ENCODE measurements around the gene IGLON5. TPM values are rescaled to one million over a fixed set of nuclear protein-coding genes. Genes with fewer than 3 reads are reported as not detected.

IGLON5 gene
- polyA plus RNA-seq, 1 donor, result 0.10 TPM

Other genes starting within 250 kb of the IGLON5 start
- not detected for gene KLK13, start 246.6 kb upstream of the IGLON5 start, polyA plus RNA-seq (ENCODE audit: insufficient read length)
- gene KLK14, start 228.8 kb upstream of the IGLON5 start, polyA plus RNA-seq (ENCODE audit: insufficient read length), result 0.34 TPM
- gene CTU1, start 203.2 kb upstream of the IGLON5 start, polyA plus RNA-seq (ENCODE audit: insufficient read length), result 2.4 TPM
- 0.65 TPM for gene SIGLEC9, start 186.7 kb upstream of the IGLON5 start, polyA plus RNA-seq (ENCODE audit: insufficient read length)
- 0.37 TPM for gene SIGLEC7, start 169.3 kb upstream of the IGLON5 start, polyA plus RNA-seq (ENCODE audit: insufficient read length)
- 3.8 TPM for gene CD33, start 86.6 kb upstream of the IGLON5 start, polyA plus RNA-seq (ENCODE audit: insufficient read length)
- gene SIGLECL1, start 60.6 kb upstream of the IGLON5 start, polyA plus RNA-seq (ENCODE audit: insufficient read length), result not detected
- 1.00 TPM for gene VSIG10L, start 30.5 kb downstream of the IGLON5 start, polyA plus RNA-seq (ENCODE audit: insufficient read length)
- gene ETFB, start 54.7 kb downstream of the IGLON5 start, polyA plus RNA-seq (ENCODE audit: insufficient read length), result 40.1 TPM
- gene CLDND2, start 57.4 kb downstream of the IGLON5 start, polyA plus RNA-seq (ENCODE audit: insufficient read length), result 1.1 TPM
- gene NKG7, start 61.0 kb downstream of the IGLON5 start, polyA plus RNA-seq (ENCODE audit: insufficient read length), result 3.0 TPM
- not detected for gene LIM2, start 76.3 kb downstream of the IGLON5 start, polyA plus RNA-seq (ENCODE audit: insufficient read length)
- not detected for gene C19orf84, start 78.9 kb downstream of the IGLON5 start, polyA plus RNA-seq (ENCODE audit: insufficient read length)
- gene SIGLEC10, start 106.0 kb downstream of the IGLON5 start, polyA plus RNA-seq (ENCODE audit: insufficient read length), result 0.92 TPM
- gene SIGLEC8, start 146.8 kb downstream of the IGLON5 start, polyA plus RNA-seq (ENCODE audit: insufficient read length), result not detected
- not detected for gene CEACAM18, start 166.9 kb downstream of the IGLON5 start, polyA plus RNA-seq (ENCODE audit: insufficient read length)
- not detected for gene SIGLEC12, start 190.2 kb downstream of the IGLON5 start, polyA plus RNA-seq (ENCODE audit: insufficient read length)
- 0.15 TPM for gene SIGLEC6, start 220.0 kb downstream of the IGLON5 start, polyA plus RNA-seq (ENCODE audit: insufficient read length)

Data from forelimb muscle (tissue), 1 donor.